RWPE2 (cell line): ENCODE data around the gene APBA3.

Experiments used
- ATAC-seq: fragments of 200-7000 bp; cut with Tn5 transposase; 3 replicates; pipeline ENCODE4 v1.9.1; 2021; ENCODE audit warnings: low read depth
- DNase-seq: peaks from one replicate; pipeline ENCODE4 v3.0.0-alpha.2; 2020; ENCODE audit warnings: low spot score
- H3K27ac ChIP-seq: fragments of 450-650 bp; 2 replicates; pipeline ENCODE4 v1.5.1; 2017; ENCODE audit warnings: mild to moderate bottlenecking; ENCODE audit not compliant: poor library complexity, severe bottlenecking
- H3K27me3 ChIP-seq: fragments of 250-450 bp; sonication (Bioruptor Pico); 2 replicates; pipeline ENCODE4 v1.5.1; 2021; ENCODE audit warnings: mild to moderate bottlenecking, moderate library complexity; ENCODE audit not compliant: insufficient read depth, poor library complexity, severe bottlenecking
- H3K36me3 ChIP-seq: fragments of 250-450 bp; sonication (Bioruptor Pico); 2 replicates; pipeline ENCODE4 v1.5.1; 2020; ENCODE audit warnings: low read depth, mild to moderate bottlenecking, moderate library complexity
- H3K4me1 ChIP-seq: fragments of 250-450 bp; sonication (Bioruptor Pico); 2 replicates; pipeline ENCODE4 v1.5.1; 2021; ENCODE audit warnings: mild to moderate bottlenecking, moderate library complexity; ENCODE audit not compliant: insufficient read depth, poor library complexity, severe bottlenecking
- H3K4me3 ChIP-seq: fragments of 250-450 bp; sonication (Bioruptor Pico); 2 replicates; pipeline ENCODE4 v1.5.1; 2021; ENCODE audit warnings: mild to moderate bottlenecking, moderate library complexity; ENCODE audit not compliant: severe bottlenecking
- H3K9me3 ChIP-seq: fragments of 250-450 bp; sonication (Bioruptor Pico); 2 replicates; pipeline ENCODE4 v1.5.1; 2021; ENCODE audit warnings: mild to moderate bottlenecking, moderate library complexity; ENCODE audit not compliant: severe bottlenecking
- TF ChIP-seq, protein P1 (sequence below): fragments of 450-650 bp; IDR thresholded peaks from one replicate; pipeline ENCODE4 v1.5.1; 2017; ENCODE audit warnings: mild to moderate bottlenecking, moderate library complexity; ENCODE audit not compliant: poor library complexity, severe bottlenecking

The APBA3 gene

DNA sequence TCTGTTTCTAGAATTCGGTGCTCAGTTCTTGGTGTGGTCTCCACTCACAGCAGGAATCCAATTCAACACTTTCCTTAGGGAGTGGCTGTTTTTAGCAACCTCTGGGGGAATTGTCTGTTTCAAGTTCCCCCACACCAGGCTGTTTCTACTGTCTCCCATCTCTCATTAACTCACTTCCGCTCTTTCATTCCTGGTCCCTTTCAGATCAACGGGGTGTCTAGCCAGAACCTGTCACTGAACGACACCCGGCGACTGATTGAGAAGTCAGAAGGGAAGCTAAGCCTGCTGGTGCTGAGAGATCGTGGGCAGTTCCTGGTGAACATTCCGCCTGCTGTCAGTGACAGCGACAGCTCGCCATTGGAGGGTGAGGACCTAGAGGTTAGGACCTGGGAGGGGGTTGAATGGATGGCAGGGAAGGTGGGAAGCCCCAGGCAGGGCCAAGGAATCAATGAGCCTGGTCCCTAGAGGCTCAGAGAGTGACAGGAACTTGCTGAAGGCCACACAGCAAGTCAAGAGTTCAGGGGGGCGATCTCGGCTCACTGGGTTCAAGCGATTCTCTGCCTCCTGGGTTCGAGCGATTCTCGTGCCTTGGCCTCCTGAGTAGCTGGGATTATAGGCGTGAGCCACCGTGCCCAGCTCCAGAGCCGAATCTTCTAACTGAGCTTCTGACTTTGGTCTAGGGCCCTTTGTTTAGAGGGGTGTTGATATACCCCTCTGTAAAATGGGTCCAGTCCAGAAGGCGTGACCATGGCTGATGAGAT, 27.8 kb downstream of the APBA3 start:
- TF ChIP-seq, protein P1, sequence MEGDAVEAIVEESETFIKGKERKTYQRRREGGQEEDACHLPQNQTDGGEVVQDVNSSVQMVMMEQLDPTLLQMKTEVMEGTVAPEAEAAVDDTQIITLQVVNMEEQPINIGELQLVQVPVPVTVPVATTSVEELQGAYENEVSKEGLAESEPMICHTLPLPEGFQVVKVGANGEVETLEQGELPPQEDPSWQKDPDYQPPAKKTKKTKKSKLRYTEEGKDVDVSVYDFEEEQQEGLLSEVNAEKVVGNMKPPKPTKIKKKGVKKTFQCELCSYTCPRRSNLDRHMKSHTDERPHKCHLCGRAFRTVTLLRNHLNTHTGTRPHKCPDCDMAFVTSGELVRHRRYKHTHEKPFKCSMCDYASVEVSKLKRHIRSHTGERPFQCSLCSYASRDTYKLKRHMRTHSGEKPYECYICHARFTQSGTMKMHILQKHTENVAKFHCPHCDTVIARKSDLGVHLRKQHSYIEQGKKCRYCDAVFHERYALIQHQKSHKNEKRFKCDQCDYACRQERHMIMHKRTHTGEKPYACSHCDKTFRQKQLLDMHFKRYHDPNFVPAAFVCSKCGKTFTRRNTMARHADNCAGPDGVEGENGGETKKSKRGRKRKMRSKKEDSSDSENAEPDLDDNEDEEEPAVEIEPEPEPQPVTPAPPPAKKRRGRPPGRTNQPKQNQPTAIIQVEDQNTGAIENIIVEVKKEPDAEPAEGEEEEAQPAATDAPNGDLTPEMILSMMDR: no peak
- DNase-seq (no peak), ATAC-seq (no peak)
- Histone ChIP-seq H3K27ac (no peak overlapping the region), H3K36me3 (no peaks in the 10 kb centered on the region), H3K27me3 (no peaks in the 10 kb centered on the region), H3K4me1 (no peaks in the 10 kb centered on the region), H3K4me3 (no peak overlapping the region), H3K9me3 (no peaks in the 10 kb centered on the region)

DNA sequence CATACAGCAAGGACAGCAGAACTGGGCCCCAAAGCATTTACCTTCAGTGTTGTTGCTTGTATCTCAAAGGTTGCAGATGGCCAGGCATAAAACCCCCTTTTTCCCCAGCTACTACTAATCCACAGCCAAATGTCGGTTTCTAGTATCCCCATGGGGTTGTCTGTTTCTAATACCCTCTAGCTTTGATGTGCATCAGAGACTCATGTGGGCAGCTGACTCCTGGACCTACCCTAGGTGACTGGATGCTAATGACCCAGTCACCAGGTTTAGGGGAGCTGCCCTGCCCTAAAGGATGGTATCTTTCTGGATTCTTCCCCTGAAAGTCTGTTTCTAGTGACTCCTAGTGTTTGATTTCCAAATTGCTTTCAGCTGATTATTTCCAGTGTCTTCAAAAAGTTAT, 29.4 kb downstream of the APBA3 start:
- H3K36me3 ChIP-seq: no peaks in the 10 kb centered on the region
- TF ChIP-seq, protein P1: no peak
- ATAC-seq: no peak

DNA sequence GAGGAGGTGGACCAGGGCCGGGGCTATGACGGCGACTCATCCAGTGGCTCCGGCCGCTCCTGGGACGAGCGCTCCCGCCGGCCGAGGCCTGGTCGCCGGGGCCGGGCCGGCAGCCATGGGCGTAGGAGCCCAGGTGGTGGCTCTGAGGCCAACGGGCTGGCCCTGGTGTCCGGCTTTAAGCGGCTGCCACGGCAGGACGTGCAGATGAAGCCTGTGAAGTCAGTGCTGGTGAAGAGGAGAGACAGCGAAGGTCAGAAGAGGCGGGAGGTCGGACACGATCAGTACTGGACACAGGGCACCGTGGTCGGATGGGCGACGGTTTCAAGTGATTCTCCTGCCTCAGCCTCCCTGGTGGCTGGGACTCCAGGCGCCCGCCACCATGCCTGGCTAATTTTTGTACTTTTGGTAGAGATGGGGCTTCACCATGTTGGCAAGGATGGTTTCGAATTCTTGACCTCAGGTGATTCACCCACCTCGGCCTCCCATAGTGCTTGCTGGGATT, 31.0 kb downstream of the APBA3 start:
- no peaks in the 10 kb centered on the region for H3K4me1 ChIP-seq
- no peak overlapping the region for H3K4me3 ChIP-seq
- DNase-seq (no peak), ATAC-seq (no peak)
- TF ChIP-seq, protein P1: no peak
- H3K9me3 ChIP-seq: no peaks in the 10 kb centered on the region
- H3K36me3 ChIP-seq: no peaks in the 10 kb centered on the region
- H3K27me3 ChIP-seq: no peaks in the 10 kb centered on the region
- no peak overlapping the region for H3K27ac ChIP-seq

More for the DNA sequence above, 29.4 kb downstream of the APBA3 start:
- Histone ChIP-seq H3K4me1 (no peaks in the 10 kb centered on the region), H3K27me3 (no peaks in the 10 kb centered on the region), H3K9me3 (no peaks in the 10 kb centered on the region), H3K27ac (no peak overlapping the region), H3K4me3 (no peak overlapping the region)
- DNase-seq: no peak

DNA sequence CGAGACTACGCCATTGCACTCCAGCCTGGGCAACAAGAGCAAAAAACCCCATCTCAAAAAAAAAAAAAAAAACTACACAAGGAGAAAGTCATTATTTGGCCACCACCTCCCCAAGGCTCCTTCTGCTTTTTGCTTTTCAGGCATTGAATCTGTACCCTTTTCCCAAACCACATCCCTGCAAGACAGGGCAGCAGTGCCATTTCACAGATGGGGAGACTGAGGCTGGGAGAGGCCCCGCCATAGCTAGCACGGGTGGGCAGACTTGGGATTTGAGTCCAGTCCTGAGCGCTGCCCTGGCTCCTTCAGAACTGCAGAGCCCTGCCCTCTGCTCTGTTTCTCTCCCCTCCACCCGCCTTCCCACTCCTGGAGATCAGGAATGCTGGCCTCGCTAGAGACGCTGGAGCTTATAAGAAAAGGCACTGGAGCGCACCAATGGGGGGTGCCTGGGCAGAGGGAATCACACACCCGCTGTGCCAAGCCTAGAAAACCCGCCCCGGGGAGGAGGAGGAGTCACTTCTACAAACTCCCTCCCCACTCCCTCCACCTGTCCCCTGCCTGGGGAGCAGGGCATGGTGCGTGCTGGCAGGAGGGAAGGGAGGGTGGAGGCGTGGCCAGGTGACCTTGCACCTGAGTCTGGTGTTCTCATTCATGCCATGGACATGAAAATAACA, 35.7 kb downstream of the APBA3 start:
- H3K4me3 ChIP-seq: no peak overlapping the region
- ATAC-seq: peak; percentile 22; the same call in 1 of the 3 replicates
- H3K27me3 ChIP-seq: peaks cover 15% of the 10 kb centered on the region
- H3K27ac ChIP-seq: no peak overlapping the region
- no peaks in the 10 kb centered on the region for H3K9me3 ChIP-seq
- TF ChIP-seq, protein P1: no peak
- H3K36me3 ChIP-seq: no peaks in the 10 kb centered on the region
- no peak for DNase-seq
- no peaks in the 10 kb centered on the region for H3K4me1 ChIP-seq

DNA sequence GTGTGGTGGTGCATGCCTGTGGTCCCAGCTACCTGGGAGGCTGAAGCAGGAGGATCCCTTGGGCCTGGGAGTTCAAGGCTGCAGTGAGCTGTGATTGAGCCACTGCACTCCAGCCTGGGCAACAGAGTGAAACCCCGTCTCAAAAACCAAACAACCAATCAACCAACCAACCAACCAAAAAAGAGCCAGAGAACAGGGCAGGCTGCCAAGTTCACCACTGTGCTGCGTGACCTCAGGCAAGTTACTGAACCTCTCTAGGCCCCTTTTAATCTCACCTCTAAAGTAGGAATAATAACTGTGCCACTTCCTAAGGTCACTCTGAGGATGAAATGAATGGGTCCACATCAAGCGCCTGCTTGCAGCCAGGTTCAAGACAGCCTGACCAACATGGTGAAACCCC, 36.4 kb downstream of the APBA3 start:
- no peak overlapping the region for H3K27ac ChIP-seq
- no peaks in the 10 kb centered on the region for H3K9me3 ChIP-seq
- no peak for ATAC-seq
- H3K36me3 ChIP-seq: no peaks in the 10 kb centered on the region
- TF ChIP-seq, protein P1: no peak
- peaks cover 15% of the 10 kb centered on the region for H3K27me3 ChIP-seq
- no peaks in the 10 kb centered on the region for H3K4me1 ChIP-seq
- no peak for DNase-seq
- no peak overlapping the region for H3K4me3 ChIP-seq
